Measurements from ENCODE around the gene CALU. TPM values are rescaled to one million over a fixed set of nuclear protein-coding genes. Genes with fewer than 3 reads are reported as not detected.

CALU gene
- polyA plus RNA-seq, 4 donors = 6.0 to 75.3 (median 23.9) TPM

GRCh38 chr7:128777156-128778123 is 38.3 kb downstream of the CALU start:
- 45 to 60% (median 50%) methylated on average over 5 of the region's 5 CpGs for WGBS, 3 donors
- Histone ChIP-seq H3K27me3 (ENCODE audit: control insufficient read depth in 3 of 3, insufficient read depth in 3 of 3, low read length in 3 of 3) (no peaks in the 10 kb centered on the region), H3K4me1 (ENCODE audit: control insufficient read depth in 3 of 3, insufficient read depth in 2 of 3, low read depth in 1 of 3, low read length in 2 of 3) (no peaks in the 10 kb centered on the region), H3K9me3 (ENCODE audit: control insufficient read depth in 2 of 2, insufficient read depth in 1 of 2, low read depth in 1 of 2, low read length in 1 of 2) (no peaks in the 10 kb centered on the region), H3K4me3 (ENCODE audit: low read depth in 1 of 3, low read length in 3 of 3) (no peak overlapping the region), H3K36me3 (ENCODE audit: control insufficient read depth in 3 of 3, insufficient read depth in 2 of 3, low read depth in 1 of 3, low read length in 3 of 3) (peaks cover 0 to 11% (median 3%) of the 10 kb centered on the region in 3 donors), H3K27ac (ENCODE audit: low read depth in 1 of 3, low read length in 2 of 3) (no peak overlapping the region)
- FAIRE-seq (no peak), DNase-seq (peak in 1 of 2 donors; percentile 31)

GRCh38 chr7:128778946-128779345 is 39.8 kb downstream of the CALU start:
- FAIRE-seq = no peak

GRCh38 chr7:128781126-128781525 is 42.0 kb downstream of the CALU start:
- no peak for FAIRE-seq
- 79 to 95% (median 92%) methylated on average over 5 of the region's 5 CpGs for WGBS, 3 donors
- Histone ChIP-seq H3K27me3 (ENCODE audit: control insufficient read depth in 3 of 3, insufficient read depth in 3 of 3, low read length in 3 of 3) (no peaks in the 10 kb centered on the region), H3K9me3 (ENCODE audit: control insufficient read depth in 2 of 2, insufficient read depth in 1 of 2, low read depth in 1 of 2, low read length in 1 of 2) (no peaks in the 10 kb centered on the region), H3K36me3 (ENCODE audit: control insufficient read depth in 3 of 3, insufficient read depth in 2 of 3, low read depth in 1 of 3, low read length in 3 of 3) (no peaks in the 10 kb centered on the region), H3K27ac (ENCODE audit: low read depth in 1 of 3, low read length in 2 of 3) (no peak overlapping the region), H3K4me1 (ENCODE audit: control insufficient read depth in 3 of 3, insufficient read depth in 2 of 3, low read depth in 1 of 3, low read length in 2 of 3) (no peaks in the 10 kb centered on the region), H3K4me3 (ENCODE audit: low read depth in 1 of 3, low read length in 3 of 3) (no peak overlapping the region)
- DNase-seq = no peak

More at GRCh38 chr7:128778946-128779345, 39.8 kb downstream of the CALU start:
- Histone ChIP-seq H3K9me3 (ENCODE audit: control insufficient read depth in 2 of 2, insufficient read depth in 1 of 2, low read depth in 1 of 2, low read length in 1 of 2) (no peaks in the 10 kb centered on the region), H3K27me3 (ENCODE audit: control insufficient read depth in 3 of 3, insufficient read depth in 3 of 3, low read length in 3 of 3) (no peaks in the 10 kb centered on the region), H3K36me3 (ENCODE audit: control insufficient read depth in 3 of 3, insufficient read depth in 2 of 3, low read depth in 1 of 3, low read length in 3 of 3) (peaks cover 0 to 6% (median 0%) of the 10 kb centered on the region in 3 donors), H3K4me3 (ENCODE audit: low read depth in 1 of 3, low read length in 3 of 3) (no peak overlapping the region), H3K27ac (ENCODE audit: low read depth in 1 of 3, low read length in 2 of 3) (no peak overlapping the region), H3K4me1 (ENCODE audit: control insufficient read depth in 3 of 3, insufficient read depth in 2 of 3, low read depth in 1 of 3, low read length in 2 of 3) (no peaks in the 10 kb centered on the region)
- 89 to 95% (median 94%) methylated on average over 5 of the region's 5 CpGs for WGBS, 3 donors
- DNase-seq = no peak

DNA sequence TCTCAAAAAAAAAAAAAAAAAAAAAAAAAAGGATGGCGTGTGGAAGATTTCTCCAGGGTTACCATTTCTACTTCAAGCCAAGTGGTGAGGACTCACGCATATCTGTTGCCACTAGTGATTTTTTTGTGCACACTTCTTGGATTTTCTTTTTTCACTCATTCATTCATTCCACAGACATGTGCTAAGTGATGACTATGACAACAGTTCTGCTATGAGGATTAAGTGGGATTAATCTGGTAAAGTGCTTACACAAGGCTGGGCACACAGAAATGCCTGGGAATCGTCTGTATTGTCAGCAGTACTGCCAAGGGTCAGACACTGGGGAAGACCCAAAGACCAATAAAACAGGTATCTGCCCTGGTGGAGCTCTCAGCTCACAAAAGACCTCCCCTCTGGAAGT is 42.7 kb downstream of the CALU start:
- WGBS, 3 donors = 66 to 73% (median 71%) methylated on average over 3 of the region's 3 CpGs
- Histone ChIP-seq H3K4me3 (ENCODE audit: low read depth in 1 of 3, low read length in 3 of 3) (no peak overlapping the region), H3K4me1 (ENCODE audit: control insufficient read depth in 3 of 3, insufficient read depth in 2 of 3, low read depth in 1 of 3, low read length in 2 of 3) (no peaks in the 10 kb centered on the region), H3K27ac (ENCODE audit: low read depth in 1 of 3, low read length in 2 of 3) (no peak overlapping the region), H3K36me3 (ENCODE audit: control insufficient read depth in 3 of 3, insufficient read depth in 2 of 3, low read depth in 1 of 3, low read length in 3 of 3) (no peaks in the 10 kb centered on the region), H3K9me3 (ENCODE audit: control insufficient read depth in 2 of 2, insufficient read depth in 1 of 2, low read depth in 1 of 2, low read length in 1 of 2) (no peaks in the 10 kb centered on the region), H3K27me3 (ENCODE audit: control insufficient read depth in 3 of 3, insufficient read depth in 3 of 3, low read length in 3 of 3) (no peaks in the 10 kb centered on the region)
- FAIRE-seq (no peak), DNase-seq (no peak)

DNA sequence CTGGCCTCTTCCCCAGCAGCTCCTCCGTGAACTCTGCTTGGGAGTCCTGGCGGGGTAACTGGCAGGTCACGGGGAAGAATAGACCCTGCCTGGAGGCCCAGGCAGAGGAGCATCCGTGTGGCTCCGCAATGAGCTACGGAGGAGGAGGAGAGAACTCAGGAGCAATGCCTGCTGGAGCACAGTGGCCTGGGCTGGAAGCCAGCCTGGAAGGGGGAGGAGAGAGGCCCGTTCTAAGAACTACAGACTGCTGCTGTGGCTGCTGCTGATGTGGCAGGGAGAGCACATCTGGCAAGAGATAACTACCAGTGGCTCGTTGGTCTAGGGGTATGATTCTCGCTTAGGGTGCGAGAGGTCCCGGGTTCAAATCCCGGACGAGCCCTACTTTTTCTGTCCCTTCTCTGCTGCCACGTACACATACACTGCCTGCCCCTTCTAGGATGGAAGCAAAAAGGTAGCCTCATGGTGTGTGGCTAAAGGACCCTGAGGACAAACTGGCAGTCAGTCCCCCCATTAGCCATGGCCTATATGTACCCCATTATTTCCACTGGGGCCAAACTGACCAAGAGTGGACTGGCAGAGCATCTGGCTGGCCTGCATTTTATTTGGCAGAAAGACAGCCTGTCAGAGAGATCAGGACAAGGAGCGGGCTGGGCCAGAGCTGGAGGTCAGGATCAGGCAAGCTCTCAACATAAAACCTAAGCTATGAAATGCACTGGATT is 44.1 kb downstream of the CALU start:
- Histone ChIP-seq H3K4me1 (ENCODE audit: control insufficient read depth in 3 of 3, insufficient read depth in 2 of 3, low read depth in 1 of 3, low read length in 2 of 3) (no peaks in the 10 kb centered on the region), H3K4me3 (ENCODE audit: low read depth in 1 of 3, low read length in 3 of 3) (no peak overlapping the region), H3K27ac (ENCODE audit: low read depth in 1 of 3, low read length in 2 of 3) (no peak overlapping the region), H3K36me3 (ENCODE audit: control insufficient read depth in 3 of 3, insufficient read depth in 2 of 3, low read depth in 1 of 3, low read length in 3 of 3) (no peaks in the 10 kb centered on the region), H3K9me3 (ENCODE audit: control insufficient read depth in 2 of 2, insufficient read depth in 1 of 2, low read depth in 1 of 2, low read length in 1 of 2) (no peaks in the 10 kb centered on the region), H3K27me3 (ENCODE audit: control insufficient read depth in 3 of 3, insufficient read depth in 3 of 3, low read length in 3 of 3) (peaks cover 0 to under 1% (median 0%) of the 10 kb centered on the region in 3 donors)
- WGBS, 3 donors = 49 to 70% (median 67%) methylated on average over 15 of the region's 15 CpGs
- no peak for FAIRE-seq
- peak in 1 of 2 donors; percentile 57 for DNase-seq

- no peak for DNase-seq
- H3K9me3 ChIP-seq (ENCODE audit: control insufficient read depth in 2 of 2, insufficient read depth in 1 of 2, low read depth in 1 of 2, low read length in 1 of 2) = no peaks in the 10 kb centered on the region
- peaks cover 0 to 19% (median 0%) of the 10 kb centered on the region in 3 donors for H3K27me3 ChIP-seq (ENCODE audit: control insufficient read depth in 3 of 3, insufficient read depth in 3 of 3, low read length in 3 of 3)
- FAIRE-seq = no peak
- WGBS, 3 donors = 68 to 81% (median 72%) methylated on average over 3 of the region's 3 CpGs
- no peak overlapping the region for H3K27ac ChIP-seq (ENCODE audit: low read depth in 1 of 3, low read length in 2 of 3)
- peaks cover 0 to 3% (median 0%) of the 10 kb centered on the region in 3 donors for H3K4me1 ChIP-seq (ENCODE audit: control insufficient read depth in 3 of 3, insufficient read depth in 2 of 3, low read depth in 1 of 3, low read length in 2 of 3)
- no peaks in the 10 kb centered on the region for H3K36me3 ChIP-seq (ENCODE audit: control insufficient read depth in 3 of 3, insufficient read depth in 2 of 3, low read depth in 1 of 3, low read length in 3 of 3)
- H3K4me3 ChIP-seq (ENCODE audit: low read depth in 1 of 3, low read length in 3 of 3) = no peak overlapping the region
Observed at GRCh38 chr7:128785738-128786137, 46.6 kb downstream of the CALU start.

DNA sequence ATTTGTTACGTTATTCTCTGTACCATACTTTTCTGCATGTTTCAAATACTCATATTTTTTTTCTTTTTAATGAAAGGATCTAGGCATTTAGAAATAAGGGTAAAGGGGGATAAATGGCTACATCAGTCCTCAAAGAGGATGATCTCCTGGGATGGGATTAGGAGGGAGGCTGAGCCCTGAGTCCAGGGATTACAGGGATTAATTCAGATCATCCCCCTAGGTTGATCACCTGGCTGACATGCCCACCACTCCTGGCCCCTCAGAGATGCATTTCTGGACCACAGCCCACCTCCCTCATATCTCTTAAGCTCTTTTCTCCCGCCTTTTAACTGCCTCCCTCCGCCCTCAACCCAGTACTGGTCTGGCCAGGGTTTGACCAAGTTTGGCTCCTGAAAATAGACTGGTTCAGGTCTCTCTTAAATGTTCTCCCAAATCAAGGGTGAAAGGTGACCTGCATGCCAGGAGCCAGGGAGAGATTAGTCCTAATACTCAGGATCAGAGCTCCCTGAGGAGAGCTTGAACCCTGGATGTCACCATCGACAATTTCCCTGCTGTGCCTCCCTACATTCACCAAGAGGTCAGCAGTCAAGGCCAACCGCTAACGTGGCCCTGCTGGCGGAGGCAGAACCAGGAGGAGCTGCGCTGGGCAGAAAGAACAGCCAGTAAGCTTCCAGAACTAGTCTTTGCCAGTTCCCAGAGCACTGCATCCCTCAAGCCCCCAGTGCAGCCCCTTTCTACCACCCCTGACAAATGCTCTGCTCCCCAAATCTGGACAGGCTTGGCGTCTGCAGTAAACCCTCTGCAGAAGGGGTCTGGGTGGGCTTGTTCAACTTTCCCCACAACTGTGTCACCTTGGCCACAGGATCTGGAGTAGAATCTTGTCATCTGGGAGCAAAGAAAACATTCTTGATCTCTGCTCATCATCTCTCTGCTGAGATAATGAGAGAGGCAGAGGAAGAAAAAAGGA is 49.6 kb downstream of the CALU start:
- 61 to 74% (median 72%) methylated on average over 9 of the region's 9 CpGs for WGBS, 3 donors
- no peaks in the 10 kb centered on the region for H3K9me3 ChIP-seq (ENCODE audit: control insufficient read depth in 2 of 2, insufficient read depth in 1 of 2, low read depth in 1 of 2, low read length in 1 of 2)
- H3K27ac ChIP-seq (ENCODE audit: low read depth in 1 of 3, low read length in 2 of 3) = no peak overlapping the region
- no peak overlapping the region for H3K4me3 ChIP-seq (ENCODE audit: low read depth in 1 of 3, low read length in 3 of 3)
- peaks cover 0 to 39% (median 0%) of the 10 kb centered on the region in 3 donors for H3K27me3 ChIP-seq (ENCODE audit: control insufficient read depth in 3 of 3, insufficient read depth in 3 of 3, low read length in 3 of 3)
- no peaks in the 10 kb centered on the region for H3K36me3 ChIP-seq (ENCODE audit: control insufficient read depth in 3 of 3, insufficient read depth in 2 of 3, low read depth in 1 of 3, low read length in 3 of 3)
- FAIRE-seq (no peak), DNase-seq (no peak)
- H3K4me1 ChIP-seq (ENCODE audit: control insufficient read depth in 3 of 3, insufficient read depth in 2 of 3, low read depth in 1 of 3, low read length in 2 of 3) = peaks cover 0 to 13% (median 0%) of the 10 kb centered on the region in 3 donors

Measured in small intestine (tissue), 7 donors.